ENCODE data around the gene SLFNL1. TPM values are rescaled to one million over a fixed set of nuclear protein-coding genes. Genes with fewer than 3 reads are reported as not detected.

SLFNL1 gene
- total RNA-seq, 1 donor from 2014 or later, result 1.3 TPM

GRCh38 chr1:41006942-41007865 is 14.3 kb downstream of the SLFNL1 start:
- H3K36me3 Mint-ChIP-seq, result peaks cover 61% of the 10 kb centered on the region
- no peak for DNase-seq (ENCODE audit: low spot score in 2 of 2, unreplicated experiment in 2 of 2)
- H3K27me3 Mint-ChIP-seq (ENCODE audit: low read depth), result no peaks in the 10 kb centered on the region
- H3K9me3 Mint-ChIP-seq, result no peaks in the 10 kb centered on the region
- H3K4me3 Mint-ChIP-seq, result no peak overlapping the region
- TF ChIP-seq, protein P1, sequence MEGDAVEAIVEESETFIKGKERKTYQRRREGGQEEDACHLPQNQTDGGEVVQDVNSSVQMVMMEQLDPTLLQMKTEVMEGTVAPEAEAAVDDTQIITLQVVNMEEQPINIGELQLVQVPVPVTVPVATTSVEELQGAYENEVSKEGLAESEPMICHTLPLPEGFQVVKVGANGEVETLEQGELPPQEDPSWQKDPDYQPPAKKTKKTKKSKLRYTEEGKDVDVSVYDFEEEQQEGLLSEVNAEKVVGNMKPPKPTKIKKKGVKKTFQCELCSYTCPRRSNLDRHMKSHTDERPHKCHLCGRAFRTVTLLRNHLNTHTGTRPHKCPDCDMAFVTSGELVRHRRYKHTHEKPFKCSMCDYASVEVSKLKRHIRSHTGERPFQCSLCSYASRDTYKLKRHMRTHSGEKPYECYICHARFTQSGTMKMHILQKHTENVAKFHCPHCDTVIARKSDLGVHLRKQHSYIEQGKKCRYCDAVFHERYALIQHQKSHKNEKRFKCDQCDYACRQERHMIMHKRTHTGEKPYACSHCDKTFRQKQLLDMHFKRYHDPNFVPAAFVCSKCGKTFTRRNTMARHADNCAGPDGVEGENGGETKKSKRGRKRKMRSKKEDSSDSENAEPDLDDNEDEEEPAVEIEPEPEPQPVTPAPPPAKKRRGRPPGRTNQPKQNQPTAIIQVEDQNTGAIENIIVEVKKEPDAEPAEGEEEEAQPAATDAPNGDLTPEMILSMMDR (IDR thresholded peaks at IDR 0.05; ENCODE audit: unreplicated experiment), result no peak
- no peaks in the 10 kb centered on the region for H3K4me1 Mint-ChIP-seq
- no peak overlapping the region for H3K27ac Mint-ChIP-seq

- H3K36me3 Mint-ChIP-seq, result peaks cover 63% of the 10 kb centered on the region
- H3K4me3 Mint-ChIP-seq, result no peak overlapping the region
- TF ChIP-seq, protein P1 (IDR thresholded peaks at IDR 0.05; ENCODE audit: unreplicated experiment), result no peak
- DNase-seq (ENCODE audit: low spot score in 2 of 2, unreplicated experiment in 2 of 2), result no peak
- H3K27me3 Mint-ChIP-seq (ENCODE audit: low read depth), result no peaks in the 10 kb centered on the region
- no peaks in the 10 kb centered on the region for H3K9me3 Mint-ChIP-seq
- H3K27ac Mint-ChIP-seq, result no peak overlapping the region
- no peaks in the 10 kb centered on the region for H3K4me1 Mint-ChIP-seq
Observed at GRCh38 chr1:41005876-41006275, 15.6 kb downstream of the SLFNL1 start.

GRCh38 chr1:41003640-41004220 is 17.8 kb downstream of the SLFNL1 start:
- H3K27ac Mint-ChIP-seq, result no peak overlapping the region
- H3K4me1 Mint-ChIP-seq, result no peaks in the 10 kb centered on the region
- peaks cover 62% of the 10 kb centered on the region for H3K36me3 Mint-ChIP-seq
- H3K4me3 Mint-ChIP-seq, result no peak overlapping the region
- peak; percentile 56 to 69 for DNase-seq (ENCODE audit: low spot score in 2 of 2, unreplicated experiment in 2 of 2)
- H3K9me3 Mint-ChIP-seq, result no peaks in the 10 kb centered on the region
- no peaks in the 10 kb centered on the region for H3K27me3 Mint-ChIP-seq (ENCODE audit: low read depth)
- TF ChIP-seq, protein P1 (IDR thresholded peaks at IDR 0.05; ENCODE audit: unreplicated experiment), result no peak

DNA sequence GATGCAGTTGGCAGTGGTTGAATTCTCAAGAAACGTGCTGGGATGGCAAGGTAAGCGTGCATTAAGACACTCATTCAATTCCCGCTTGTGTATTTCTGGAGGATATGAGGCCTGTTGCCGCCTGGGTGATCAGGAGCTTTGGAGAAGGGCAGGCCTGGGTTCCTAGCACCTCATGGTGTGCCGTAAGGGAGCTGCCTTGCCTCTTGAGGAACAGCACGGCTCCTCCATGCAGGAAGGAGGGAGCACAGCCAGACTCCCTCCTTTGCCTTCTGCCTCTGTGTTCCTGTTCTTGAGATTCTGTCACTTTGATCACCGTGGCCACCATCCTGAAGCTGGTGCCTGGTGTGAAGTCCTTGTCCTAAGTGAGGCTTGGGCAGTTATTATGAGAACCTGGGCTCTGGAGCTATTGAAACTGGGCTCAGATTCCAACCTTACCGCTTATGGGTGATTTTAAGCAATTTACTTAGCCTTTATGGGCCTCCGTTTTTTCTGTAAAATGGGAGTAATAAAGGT is 18.3 kb downstream of the SLFNL1 start:
- Mint-ChIP-seq H3K27ac (no peak overlapping the region), H3K4me1 (no peaks in the 10 kb centered on the region), H3K27me3 (ENCODE audit: low read depth) (no peaks in the 10 kb centered on the region), H3K4me3 (no peak overlapping the region), H3K9me3 (no peaks in the 10 kb centered on the region), H3K36me3 (peaks cover 62% of the 10 kb centered on the region)
- no peak for DNase-seq (ENCODE audit: low spot score in 2 of 2, unreplicated experiment in 2 of 2)
- TF ChIP-seq, protein P1 (IDR thresholded peaks at IDR 0.05; ENCODE audit: unreplicated experiment), result no peak

DNA sequence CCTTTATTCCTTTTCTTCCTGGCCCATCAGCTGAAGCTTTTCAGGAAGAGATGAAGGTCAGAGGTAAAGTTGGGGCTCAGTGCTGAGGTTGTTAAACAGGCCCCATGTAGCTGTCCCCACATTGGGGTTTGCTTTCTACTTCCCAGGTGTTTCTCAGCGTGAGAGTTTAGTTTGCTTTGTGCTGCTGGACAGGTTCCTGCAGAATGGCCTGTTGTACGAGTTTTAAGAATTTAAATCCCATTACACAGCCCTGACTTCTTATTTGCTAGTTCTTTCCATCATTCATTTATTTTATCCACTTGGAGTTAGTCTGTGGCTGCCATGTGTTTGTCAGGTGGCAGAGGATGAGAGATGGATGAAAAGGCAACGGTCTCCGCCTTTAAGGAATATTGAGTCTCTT is 22.9 kb downstream of the SLFNL1 start:
- no peak for DNase-seq (ENCODE audit: low spot score in 2 of 2, unreplicated experiment in 2 of 2)
- H3K4me1 Mint-ChIP-seq, result peaks cover 2% of the 10 kb centered on the region
- TF ChIP-seq, protein P1 (IDR thresholded peaks at IDR 0.05; ENCODE audit: unreplicated experiment), result no peak
- H3K9me3 Mint-ChIP-seq, result no peaks in the 10 kb centered on the region
- H3K27me3 Mint-ChIP-seq (ENCODE audit: low read depth), result no peaks in the 10 kb centered on the region
- H3K36me3 Mint-ChIP-seq, result peaks cover 62% of the 10 kb centered on the region
- H3K27ac Mint-ChIP-seq, result no peak overlapping the region
- H3K4me3 Mint-ChIP-seq, result no peak overlapping the region

All from mesothelial cell of epicardium (in vitro differentiated cells).